Lower leg skin (tissue), 3 donors: ENCODE data around the gene KIF1B.

Experiments
- POLR2A ChIP-seq, 2 donors: fragments of 450-650 bp; IDR thresholded peaks; one replicate each; pipeline ENCODE4 v1.6.1; 2016 to 2017; ENCODE audit warnings: antibody characterized with exemption in 2 of 2, mild to moderate bottlenecking in 1 of 2, moderate library complexity in 1 of 2
- TF ChIP-seq, protein P1 (sequence below), 3 donors: fragments of 450-650 bp; IDR thresholded peaks; one replicate each; pipeline ENCODE4 v1.5.1; 2016; ENCODE audit warnings: antibody characterized with exemption in 3 of 3, mild to moderate bottlenecking in 3 of 3, moderate library complexity in 2 of 3

DNA sequence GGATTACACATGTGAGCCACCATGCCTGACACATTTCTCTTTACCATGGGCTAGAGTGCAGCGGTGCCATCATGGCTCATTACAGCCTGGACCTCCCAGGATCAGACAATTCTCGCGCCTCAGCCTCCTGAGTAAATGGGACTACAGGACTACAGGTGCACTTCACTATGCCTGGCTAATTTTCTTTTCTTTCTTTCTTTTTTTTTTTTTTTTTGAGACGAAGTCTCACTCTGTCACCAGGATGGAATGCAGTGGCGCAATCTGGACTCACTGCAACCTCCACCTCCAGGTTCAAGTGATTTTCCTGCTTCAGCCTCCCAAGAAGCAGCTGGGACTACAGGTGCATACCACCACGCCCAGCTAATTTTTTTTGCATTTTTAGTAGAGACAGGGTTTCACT is 14.8 kb upstream of the KIF1B start:
- no peak for TF ChIP-seq POLR2A (IDR thresholded peaks at IDR 0.05)
- TF ChIP-seq, protein P1, sequence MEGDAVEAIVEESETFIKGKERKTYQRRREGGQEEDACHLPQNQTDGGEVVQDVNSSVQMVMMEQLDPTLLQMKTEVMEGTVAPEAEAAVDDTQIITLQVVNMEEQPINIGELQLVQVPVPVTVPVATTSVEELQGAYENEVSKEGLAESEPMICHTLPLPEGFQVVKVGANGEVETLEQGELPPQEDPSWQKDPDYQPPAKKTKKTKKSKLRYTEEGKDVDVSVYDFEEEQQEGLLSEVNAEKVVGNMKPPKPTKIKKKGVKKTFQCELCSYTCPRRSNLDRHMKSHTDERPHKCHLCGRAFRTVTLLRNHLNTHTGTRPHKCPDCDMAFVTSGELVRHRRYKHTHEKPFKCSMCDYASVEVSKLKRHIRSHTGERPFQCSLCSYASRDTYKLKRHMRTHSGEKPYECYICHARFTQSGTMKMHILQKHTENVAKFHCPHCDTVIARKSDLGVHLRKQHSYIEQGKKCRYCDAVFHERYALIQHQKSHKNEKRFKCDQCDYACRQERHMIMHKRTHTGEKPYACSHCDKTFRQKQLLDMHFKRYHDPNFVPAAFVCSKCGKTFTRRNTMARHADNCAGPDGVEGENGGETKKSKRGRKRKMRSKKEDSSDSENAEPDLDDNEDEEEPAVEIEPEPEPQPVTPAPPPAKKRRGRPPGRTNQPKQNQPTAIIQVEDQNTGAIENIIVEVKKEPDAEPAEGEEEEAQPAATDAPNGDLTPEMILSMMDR (IDR thresholded peaks at IDR 0.05): no peak
